Ishikawa (cell line): ENCODE data around the gene CELF2.

Experiments
- CEBPB ChIP-seq: IDR thresholded peaks from 2 replicates; pipeline ENCODE4 v1.6.1; 2012
- CREB1 ChIP-seq: IDR thresholded peaks from 2 replicates; pipeline ENCODE4 v1.6.1; 2012; ENCODE audit warnings: low read depth
- EGR1 ChIP-seq: IDR thresholded peaks from 2 replicates; pipeline ENCODE4 v1.6.1; 2012
- EP300 ChIP-seq: IDR thresholded peaks from 2 replicates; pipeline ENCODE4 v1.6.1; 2012; ENCODE audit warnings: borderline replicate concordance
- FOXM1 ChIP-seq: IDR thresholded peaks from 2 replicates; pipeline ENCODE4 v1.6.1; 2012; ENCODE audit warnings: low read depth, borderline replicate concordance
- MAX ChIP-seq: IDR thresholded peaks from 2 replicates; pipeline ENCODE4 v1.6.1; 2012
- NFIC ChIP-seq: IDR thresholded peaks from 2 replicates; pipeline ENCODE4 v1.6.1; 2012
- RAD21 ChIP-seq: IDR thresholded peaks from 2 replicates; pipeline ENCODE4 v1.6.1; 2012; ENCODE audit warnings: low read depth
- REST ChIP-seq: IDR thresholded peaks from 2 replicates; pipeline ENCODE4 v1.6.1; 2012; ENCODE audit warnings: low read depth, mild to moderate bottlenecking
- TAF1 ChIP-seq: IDR thresholded peaks from 2 replicates; pipeline ENCODE4 v1.6.1; 2012; ENCODE audit warnings: low read depth, mild to moderate bottlenecking
- TCF12 ChIP-seq: IDR thresholded peaks from 2 replicates; pipeline ENCODE4 v1.6.1; 2012; ENCODE audit warnings: low read depth
- TEAD4 ChIP-seq: IDR thresholded peaks from 2 replicates; pipeline ENCODE4 v1.6.1; 2012
- USF1 ChIP-seq: IDR thresholded peaks from 2 replicates; pipeline ENCODE4 v1.6.1; 2012
- YY1 ChIP-seq: IDR thresholded peaks from 2 replicates; pipeline ENCODE4 v1.6.1; 2012; ENCODE audit warnings: low read depth
- ZBTB7A ChIP-seq: IDR thresholded peaks from 2 replicates; pipeline ENCODE4 v1.6.1; 2012; ENCODE audit warnings: low read depth

Gene CELF2

GRCh38 chr10:11141571-11142091 is 124.0 kb downstream of the CELF2 start:
- TF ChIP-seq NFIC = no peak
- no peak for TF ChIP-seq RAD21
- no peak for TF ChIP-seq FOXM1

DNA sequence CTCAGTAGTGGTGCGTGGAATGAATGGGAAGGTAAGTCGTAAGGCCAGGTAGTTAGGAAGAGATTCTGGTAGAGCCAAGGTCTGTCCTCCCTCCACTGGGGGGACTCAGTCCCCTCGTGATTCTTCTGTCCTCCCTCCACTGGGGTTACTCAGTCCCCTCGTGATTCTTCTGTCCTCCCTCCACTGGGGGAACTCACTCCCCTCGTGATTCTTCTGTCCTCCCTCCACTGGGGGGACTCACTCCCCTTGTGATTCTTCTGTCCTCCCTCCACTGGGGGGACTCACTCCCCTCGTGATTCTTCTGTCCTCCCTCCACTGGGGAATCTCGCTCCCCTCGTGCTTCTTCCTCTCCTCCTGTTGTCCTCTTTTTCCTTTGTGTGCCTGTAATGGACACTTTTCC is 125.1 kb downstream of the CELF2 start:
- TF ChIP-seq TAF1 (no peak), YY1 (no peak), REST (no peak), MAX (no peak), USF1 (no peak), TEAD4 (no peak), CREB1 (no peak), TCF12 (no peak), EGR1 (no peak), FOXM1 (no peak), EP300 (no peak), RAD21 (no peak), CEBPB (no peak)

DNA sequence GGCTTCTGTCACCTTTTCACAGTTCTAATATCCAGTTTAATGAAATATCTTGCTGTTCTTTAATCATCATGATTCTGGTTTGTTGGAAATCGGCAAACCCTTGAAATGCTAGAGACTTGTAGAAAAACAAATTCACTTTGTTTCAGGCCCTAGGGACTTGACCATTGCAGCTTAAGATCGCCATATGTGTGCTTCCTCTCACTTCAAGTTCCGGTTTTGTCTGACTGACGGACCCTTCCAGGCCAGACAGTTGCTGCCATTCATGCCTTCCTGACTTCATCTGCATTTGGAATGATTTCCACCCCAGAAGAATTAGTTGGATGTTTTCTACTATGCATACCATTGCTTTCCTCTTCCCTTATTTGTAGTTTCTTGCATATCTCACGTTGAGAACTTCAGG is 125.6 kb downstream of the CELF2 start:
- no peak for TF ChIP-seq CEBPB
- no peak for TF ChIP-seq CREB1
- TF ChIP-seq TEAD4 = no peak
- TF ChIP-seq EGR1 = no peak
- no peak for TF ChIP-seq FOXM1
- TF ChIP-seq TCF12 = no peak

DNA sequence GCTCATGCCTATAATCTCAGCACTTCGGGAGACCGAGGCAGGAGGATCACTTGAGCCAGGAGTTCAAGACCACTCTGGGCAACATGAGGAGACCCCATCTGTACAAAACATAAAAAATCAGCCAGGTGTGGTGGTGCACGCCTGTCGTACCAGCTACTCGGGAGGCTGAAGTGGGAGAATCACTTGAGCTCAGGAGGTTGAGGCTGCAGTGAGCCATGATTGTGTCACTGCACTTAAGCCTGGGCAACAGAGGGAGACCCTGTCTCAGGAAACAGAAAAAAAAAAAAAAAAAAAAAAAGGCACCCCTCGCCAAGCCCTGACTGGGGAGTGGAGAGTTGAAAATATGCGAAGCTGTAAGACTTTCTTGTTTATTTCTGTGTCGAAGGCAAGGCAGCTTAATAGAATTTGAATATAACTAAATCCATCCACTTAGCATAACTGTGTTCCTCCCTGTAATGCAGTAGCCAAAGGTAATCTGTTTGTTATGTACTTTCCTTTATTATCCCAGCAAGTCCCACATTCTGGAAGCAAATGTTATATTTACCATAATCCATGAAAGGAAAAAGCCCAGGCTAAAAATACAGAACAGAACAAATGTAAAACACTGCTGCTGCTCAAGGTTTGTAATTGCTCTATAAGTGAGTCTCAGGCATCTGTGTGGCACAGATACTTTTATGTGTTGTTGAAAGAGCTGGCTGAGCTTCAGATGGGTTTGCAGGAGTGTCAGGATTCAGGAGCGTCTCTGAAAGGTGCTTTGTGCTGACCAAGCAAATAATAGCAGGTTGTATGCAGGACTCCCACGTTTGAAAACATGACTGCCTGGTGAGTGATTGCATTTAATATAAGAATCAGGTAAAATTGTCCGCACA is 127.2 kb downstream of the CELF2 start:
- TF ChIP-seq USF1 (no peak), TEAD4 (no peak), EGR1 (no peak), TAF1 (no peak), FOXM1 (no peak), RAD21 (no peak), CREB1 (no peak), ZBTB7A (no peak), YY1 (no peak), CEBPB (no peak), NFIC (no peak), MAX (no peak), TCF12 (no peak), EP300 (no peak), REST (no peak)

GRCh38 chr10:11145495-11145855 is 127.8 kb downstream of the CELF2 start:
- TF ChIP-seq REST = no peak
- no peak for TF ChIP-seq CREB1
- TF ChIP-seq EGR1 = no peak
- no peak for TF ChIP-seq RAD21
- TF ChIP-seq NFIC = no peak
- TF ChIP-seq TEAD4 = no peak
- no peak for TF ChIP-seq TCF12
- TF ChIP-seq EP300 = no peak
- no peak for TF ChIP-seq TAF1
- no peak for TF ChIP-seq MAX
- TF ChIP-seq USF1 = no peak
- no peak for TF ChIP-seq CEBPB
- TF ChIP-seq YY1 = no peak
- TF ChIP-seq ZBTB7A = no peak
- TF ChIP-seq FOXM1 = no peak
